GM23248 (cell line): ENCODE results near the gene RASGRP2.

Experiments
- EZH2 ChIP-seq: fragments of 200-600 bp; sonication (generic); IDR thresholded peaks from 2 replicates; pipeline ENCODE4 v1.6.1; 2018; ENCODE audit warnings: antibody characterized with exemption, mild to moderate bottlenecking; ENCODE audit not compliant: insufficient read depth, poor library complexity, severe bottlenecking
- EZH2phosphoT487 ChIP-seq: fragments of 200-600 bp; sonication (generic); IDR thresholded peaks from 2 replicates; pipeline ENCODE4 v1.6.1; 2018; ENCODE audit warnings: antibody characterized with exemption, moderate library complexity, mild to moderate bottlenecking, low read depth; ENCODE audit not compliant: insufficient read depth

GRCh38 chr11:64747961-64748665 is 4.2 kb upstream of the RASGRP2 start:
- TF ChIP-seq EZH2 (no peak), EZH2phosphoT487 (no peak)
